ENCODE results near the gene LLPH.

Gene LLPH

GRCh38 chr12:66108386-66108785, 22.2 kb downstream of the LLPH start:
- Histone ChIP-seq H3K27ac (ENCODE audit: low read depth, low read length, poor library complexity, severe bottlenecking) (no peak overlapping the region), H3K9ac (ENCODE audit: low read length) (no peak overlapping the region), H2AFZ (ENCODE audit: low read length) (no peak overlapping the region), H3K4me2 (ENCODE audit: low read length) (no peak overlapping the region), H3K27me3 (ENCODE audit: insufficient read depth, low read length) (no peaks in the 10 kb centered on the region), H3K9me2 (ENCODE audit: low read depth, low read length) (no peaks in the 10 kb centered on the region), H3K79me2 (ENCODE audit: insufficient read depth, low read length) (no peaks in the 10 kb centered on the region), H3K4me1 (ENCODE audit: insufficient read depth, low read length, severe bottlenecking) (no peaks in the 10 kb centered on the region), H4K20me1 (ENCODE audit: insufficient read depth, low read length) (no peaks in the 10 kb centered on the region), H3K36me3 (ENCODE audit: insufficient read depth, low read length) (no peaks in the 10 kb centered on the region), H3F3A (ENCODE audit: insufficient read depth, low read length) (no peaks in the 10 kb centered on the region), H3K4me3 (ENCODE audit: low read depth, low read length, poor library complexity, severe bottlenecking) (no peak overlapping the region), H3K9me3 (ENCODE audit: low read length) (no peaks in the 10 kb centered on the region)
- TF ChIP-seq EZH2 (IDR thresholded peaks at IDR 0.05; ENCODE audit: borderline replicate concordance, low read length): no peak
- TF ChIP-seq CTCF (IDR thresholded peaks at IDR 0.05; ENCODE audit: low read length): no peak

- Histone ChIP-seq H3K4me2 (ENCODE audit: low read length) (no peak overlapping the region), H3K9ac (ENCODE audit: low read length) (no peak overlapping the region), H3K4me1 (ENCODE audit: insufficient read depth, low read length, severe bottlenecking) (no peaks in the 10 kb centered on the region), H2AFZ (ENCODE audit: low read length) (no peak overlapping the region), H3K4me3 (ENCODE audit: low read depth, low read length, poor library complexity, severe bottlenecking) (no peak overlapping the region), H3K27me3 (ENCODE audit: insufficient read depth, low read length) (no peaks in the 10 kb centered on the region), H3K27ac (ENCODE audit: low read depth, low read length, poor library complexity, severe bottlenecking) (no peak overlapping the region), H3K79me2 (ENCODE audit: insufficient read depth, low read length) (no peaks in the 10 kb centered on the region), H3K36me3 (ENCODE audit: insufficient read depth, low read length) (no peaks in the 10 kb centered on the region), H4K20me1 (ENCODE audit: insufficient read depth, low read length) (no peaks in the 10 kb centered on the region), H3K9me2 (ENCODE audit: low read depth, low read length) (no peaks in the 10 kb centered on the region), H3F3A (ENCODE audit: insufficient read depth, low read length) (no peaks in the 10 kb centered on the region), H3K9me3 (ENCODE audit: low read length) (no peaks in the 10 kb centered on the region)
- peak; percentile 66 for TF ChIP-seq CTCF (IDR thresholded peaks at IDR 0.05; ENCODE audit: low read length)
- TF ChIP-seq EZH2 (IDR thresholded peaks at IDR 0.05; ENCODE audit: borderline replicate concordance, low read length): no peak
Measured at GRCh38 chr12:66107451-66107915, 23.1 kb downstream of the LLPH start.

- no peak overlapping the region for H2AFZ ChIP-seq (ENCODE audit: low read length)
- no peaks in the 10 kb centered on the region for H3K79me2 ChIP-seq (ENCODE audit: insufficient read depth, low read length)
- no peak overlapping the region for H3K9ac ChIP-seq (ENCODE audit: low read length)
- no peaks in the 10 kb centered on the region for H3K4me1 ChIP-seq (ENCODE audit: insufficient read depth, low read length, severe bottlenecking)
- H3K36me3 ChIP-seq (ENCODE audit: insufficient read depth, low read length): no peaks in the 10 kb centered on the region
- H3K9me2 ChIP-seq (ENCODE audit: low read depth, low read length): no peaks in the 10 kb centered on the region
- no peak overlapping the region for H3K4me2 ChIP-seq (ENCODE audit: low read length)
- no peak overlapping the region for H3K27ac ChIP-seq (ENCODE audit: low read depth, low read length, poor library complexity, severe bottlenecking)
- H3K9me3 ChIP-seq (ENCODE audit: low read length): no peaks in the 10 kb centered on the region
- H3K27me3 ChIP-seq (ENCODE audit: insufficient read depth, low read length): no peaks in the 10 kb centered on the region
- no peaks in the 10 kb centered on the region for H3F3A ChIP-seq (ENCODE audit: insufficient read depth, low read length)
- H4K20me1 ChIP-seq (ENCODE audit: insufficient read depth, low read length): no peaks in the 10 kb centered on the region
- H3K4me3 ChIP-seq (ENCODE audit: low read depth, low read length, poor library complexity, severe bottlenecking): no peak overlapping the region
- no peak for TF ChIP-seq EZH2 (IDR thresholded peaks at IDR 0.05; ENCODE audit: borderline replicate concordance, low read length)
- peak; percentile 49 for TF ChIP-seq CTCF (IDR thresholded peaks at IDR 0.05; ENCODE audit: low read length)
Measured at GRCh38 chr12:66103016-66103913, 27.3 kb downstream of the LLPH start.

Measured in OCI-LY1 (cell line).